Common myeloid progenitor, CD34-positive (primary cell): ENCODE data around the gene LRFN4.
A peak's percentile ranks its signal among the peaks of the same experiment; 100 is the strongest.

Experiments
- CTCF ChIA-PET: fragments of 350-600 bp; sonication (Branson Sonifier 250); formaldehyde crosslinking; loops from one replicate; lab custom pipeline; 2021; ENCODE audit warnings: antibody characterized with exemption; lab: Charles Lee
- POLR2A ChIA-PET: fragments of 350-600 bp; sonication (Branson Sonifier 250); formaldehyde crosslinking; loops from one replicate; lab custom pipeline; 2021; ENCODE audit warnings: antibody characterized with exemption; lab: Charles Lee
- DNase-seq, 3 donors: peaks; one replicate each; pipeline versions ENCODE4 v3.0.0 to v3.0.0-alpha.2; 2013
- H3K27ac ChIP-seq, 2 experiments: 1 replicate in 1 of 2; 2 replicates in 1 of 2; pipeline ENCODE4 v1.7.0; 2013; ENCODE audit warnings: inconsistent platforms in 2 of 2, low read length in 2 of 2, mild to moderate bottlenecking in 2 of 2, low read depth in 1 of 2, moderate library complexity in 1 of 2; ENCODE audit not compliant: severe bottlenecking in 2 of 2, insufficient read depth in 1 of 2, poor library complexity in 1 of 2
- H3K27me3 ChIP-seq, 5 experiments: replicated peaks in 2 of 5; 1 replicate in 3 of 5; 2 replicates in 2 of 5; pipeline versions ENCODE4 v1.6.1 to v1.7.0; 2013; ENCODE audit warnings: low read length in 4 of 5, mild to moderate bottlenecking in 2 of 5, moderate library complexity in 2 of 5, inconsistent platforms in 1 of 5; ENCODE audit not compliant: insufficient read depth in 5 of 5, control insufficient read depth in 4 of 5
- H3K36me3 ChIP-seq, 4 experiments: 1 replicate in 2 of 4; 2 replicates in 2 of 4; pipeline versions ENCODE4 v1.6.1 to v1.7.0; 2013; ENCODE audit warnings: low read length in 3 of 4, control low read depth in 1 of 4, mild to moderate bottlenecking in 1 of 4; ENCODE audit not compliant: control insufficient read depth in 4 of 4, insufficient read depth in 4 of 4
- H3K4me1 ChIP-seq, 4 experiments: 1 replicate in 3 of 4; 2 replicates in 1 of 4; pipeline versions ENCODE4 v1.6.1 to v1.7.1; 2013; ENCODE audit warnings: low read length in 3 of 4, mild to moderate bottlenecking in 3 of 4, control low read depth in 1 of 4, inconsistent platforms in 1 of 4, moderate library complexity in 1 of 4; ENCODE audit not compliant: control insufficient read depth in 4 of 4, insufficient read depth in 4 of 4; ENCODE audit errors: control extremely low read depth in 1 of 4
- H3K4me3 ChIP-seq, 7 experiments: 1 replicate in 4 of 7; 2 replicates in 3 of 7; pipeline versions ENCODE4 v1.5.1 to v1.7.0; 2013; ENCODE audit warnings: mild to moderate bottlenecking in 7 of 7, low read length in 6 of 7, moderate library complexity in 6 of 7, inconsistent platforms in 2 of 7, low read depth in 2 of 7, control low read depth in 1 of 7; ENCODE audit not compliant: insufficient read depth in 4 of 7, control insufficient read depth in 1 of 7; ENCODE audit errors: extremely low read depth in 1 of 7
- H3K9me3 ChIP-seq, 5 experiments: 1 replicate in 4 of 5; 2 replicates in 1 of 5; pipeline versions ENCODE4 v1.6.1 to v1.7.1; 2013; ENCODE audit warnings: low read length in 4 of 5, mild to moderate bottlenecking in 2 of 5, inconsistent platforms in 1 of 5, low read depth in 1 of 5, moderate library complexity in 1 of 5; ENCODE audit not compliant: control insufficient read depth in 4 of 5, insufficient read depth in 2 of 5; ENCODE audit errors: control extremely low read depth in 1 of 5
- WGBS: methylation state at CpG from one replicate; pipeline ENCODE4 v1.1.5; 2013; ENCODE audit not compliant: insufficient coverage; 5-methylcytosine and 5-hydroxymethylcytosine counted together

LRFN4 gene

GRCh38 chr11:66840317-66841091, 16.4 kb upstream of the LRFN4 start:
- Histone ChIP-seq H3K9me3 (no peaks in the 10 kb centered on the region), H3K4me3 (peak overlapping the region in 1 of 7 experiments; percentile 5), H3K27ac (peak overlapping the region in 1 of 2 experiments; percentile 51), H3K4me1 (peaks cover 11 to 38% (median 31%) of the 10 kb centered on the region in 4 experiments), H3K27me3 (no peaks in the 10 kb centered on the region), H3K36me3 (peaks cover 0 to 25% (median 14%) of the 10 kb centered on the region in 4 experiments)
- CTCF ChIA-PET: interaction anchor here (2.6 to 11.5 kb wide), 2 partner anchors 41 to 145 kb away, joined by 13 to 152 read pairs; no protein-coding TSS in a partner anchor
- WGBS: 78% methylated on average over 4 of the region's 4 CpGs
- POLR2A ChIA-PET: no interaction called here
- no peak for DNase-seq

DNA sequence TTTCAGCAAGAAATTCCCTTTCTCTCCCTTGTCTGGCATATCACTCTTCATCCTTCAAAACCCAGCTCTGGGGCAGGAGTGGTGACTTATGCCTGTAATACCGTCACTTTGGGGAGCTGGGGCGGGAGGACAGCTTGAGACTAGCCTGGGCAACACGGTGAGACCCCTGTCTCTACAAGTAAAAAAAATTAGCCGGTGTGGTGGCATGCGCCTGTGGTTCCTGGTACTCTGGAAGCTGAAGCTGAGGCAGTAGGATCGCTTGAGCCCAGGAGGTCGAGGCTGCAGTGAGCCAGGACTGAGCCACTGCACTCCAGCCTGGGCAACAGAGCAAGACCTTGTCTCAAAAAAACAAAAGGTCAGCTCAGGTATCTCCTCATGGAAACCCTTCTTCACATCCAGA, 15.0 kb upstream of the LRFN4 start:
- peak overlapping the region in 6 of 7 experiments; percentile 55 to 98 (median 96) for H3K4me3 ChIP-seq
- 96% methylated on average over 7 of the region's 7 CpGs for WGBS
- H3K4me1 ChIP-seq: peaks cover 11 to 38% (median 31%) of the 10 kb centered on the region in 4 experiments
- no peaks in the 10 kb centered on the region for H3K27me3 ChIP-seq
- no peaks in the 10 kb centered on the region for H3K9me3 ChIP-seq
- ChIA-PET POLR2A (no interaction called here), CTCF (interaction anchor here (1.1 to 11.5 kb wide), 7 partner anchors 8 to 146 kb away, joined by 3 to 152 read pairs (median 5); no protein-coding TSS in a partner anchor)
- no peak for DNase-seq
- H3K36me3 ChIP-seq: peaks cover 0 to 38% (median 24%) of the 10 kb centered on the region in 4 experiments
- H3K27ac ChIP-seq: peak overlapping the region; percentile 33 to 95

- 2% methylated on average over 10 of the region's 11 CpGs for WGBS
- Histone ChIP-seq H3K9me3 (no peaks in the 10 kb centered on the region), H3K36me3 (peaks cover 0 to 42% (median 25%) of the 10 kb centered on the region in 4 experiments), H3K27me3 (no peaks in the 10 kb centered on the region), H3K27ac (peak overlapping the region; percentile 83 to 95), H3K4me3 (peak overlapping the region; percentile 55 to 98 (median 97)), H3K4me1 (peaks cover 11 to 38% (median 31%) of the 10 kb centered on the region in 4 experiments)
- POLR2A ChIA-PET: interaction anchor here (0.7 to 1.8 kb wide), 3 partner anchors 13 to 41 kb away, joined by 3 to 12 read pairs (median 4); no protein-coding TSS in a partner anchor
- no peak for DNase-seq
- CTCF ChIA-PET: interaction anchor here (1.1 to 11.5 kb wide), 6 partner anchors 9 to 147 kb away, joined by 3 to 152 read pairs (median 6); no protein-coding TSS in a partner anchor
Observed at GRCh38 chr11:66842501-66842895, 14.4 kb upstream of the LRFN4 start.

DNA sequence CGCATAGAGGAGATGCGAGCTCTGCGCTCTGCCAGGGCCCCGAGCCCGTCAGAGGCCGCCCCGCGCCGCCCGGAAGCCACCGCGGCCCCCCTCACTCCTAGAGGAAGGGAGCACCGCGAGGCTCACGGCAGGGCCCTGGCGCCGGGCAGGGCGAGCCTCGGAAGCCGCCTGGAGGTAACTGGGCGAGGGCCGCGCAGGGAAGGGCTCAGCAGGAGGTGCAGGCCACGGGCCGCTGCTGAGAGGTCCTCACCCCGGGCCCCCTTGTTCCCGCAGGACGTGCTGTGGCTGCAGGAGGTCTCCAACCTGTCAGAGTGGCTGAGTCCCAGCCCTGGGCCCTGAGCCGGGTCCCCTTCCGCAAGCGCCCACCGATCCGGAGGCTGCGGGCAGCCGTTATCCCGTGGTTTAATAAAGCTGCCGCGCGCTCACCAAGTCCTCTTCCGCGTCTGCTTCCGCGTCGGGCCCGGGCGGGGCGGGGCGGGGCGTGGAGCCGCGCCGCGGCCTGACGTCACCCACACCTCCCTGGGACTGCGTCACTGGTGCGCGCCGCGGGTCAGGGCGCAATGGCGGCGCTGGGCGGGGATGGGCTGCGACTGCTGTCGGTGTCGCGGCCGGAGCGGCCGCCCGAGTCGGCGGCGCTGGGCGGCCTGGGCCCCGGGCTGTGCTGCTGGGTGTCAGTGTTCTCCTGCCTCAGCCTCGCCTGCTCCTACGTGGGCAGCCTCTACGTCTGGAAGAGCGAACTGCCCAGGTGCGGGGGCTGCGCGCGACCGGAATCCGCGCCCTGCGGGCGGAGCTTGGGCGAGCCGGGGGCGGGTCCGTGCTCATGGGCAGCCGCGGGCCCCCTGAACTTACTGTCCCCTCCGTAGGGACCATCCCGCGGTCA, 13.7 kb upstream of the LRFN4 start, which contains the start of gene RCE1:
Gene RCE1 (plus strand): TSS at position 546 of the 880 bp plus-strand sequence. CDS start 15 bp downstream, at position 561.
- Histone ChIP-seq H3K4me3 (peak within 1 kb of the TSS; percentile 55 to 98 (median 97)), H3K27me3 (no peaks in the 10 kb centered on the region), H3K36me3 (peaks cover 0 to 44% (median 25%) of the 10 kb centered on the region in 4 experiments), H3K27ac (peak within 1 kb of the TSS; percentile 83 to 95), H3K9me3 (no peaks in the 10 kb centered on the region), H3K4me1 (peaks cover 11 to 38% (median 31%) of the 10 kb centered on the region in 4 experiments)
- ChIA-PET CTCF (interaction anchor here (1.1 to 11.5 kb wide), 6 partner anchors 9 to 148 kb away, joined by 3 to 152 read pairs (median 10); no protein-coding TSS in a partner anchor), POLR2A (interaction anchor here (0.5 to 1.8 kb wide), 7 partner anchors 9 to 271 kb away, joined by 3 to 12 read pairs (median 3); no protein-coding TSS in a partner anchor)
- WGBS: 0% methylated on average over 74 of the region's 98 CpGs
- DNase-seq: peak; percentile 92 to 96 (median 94)

DNA sequence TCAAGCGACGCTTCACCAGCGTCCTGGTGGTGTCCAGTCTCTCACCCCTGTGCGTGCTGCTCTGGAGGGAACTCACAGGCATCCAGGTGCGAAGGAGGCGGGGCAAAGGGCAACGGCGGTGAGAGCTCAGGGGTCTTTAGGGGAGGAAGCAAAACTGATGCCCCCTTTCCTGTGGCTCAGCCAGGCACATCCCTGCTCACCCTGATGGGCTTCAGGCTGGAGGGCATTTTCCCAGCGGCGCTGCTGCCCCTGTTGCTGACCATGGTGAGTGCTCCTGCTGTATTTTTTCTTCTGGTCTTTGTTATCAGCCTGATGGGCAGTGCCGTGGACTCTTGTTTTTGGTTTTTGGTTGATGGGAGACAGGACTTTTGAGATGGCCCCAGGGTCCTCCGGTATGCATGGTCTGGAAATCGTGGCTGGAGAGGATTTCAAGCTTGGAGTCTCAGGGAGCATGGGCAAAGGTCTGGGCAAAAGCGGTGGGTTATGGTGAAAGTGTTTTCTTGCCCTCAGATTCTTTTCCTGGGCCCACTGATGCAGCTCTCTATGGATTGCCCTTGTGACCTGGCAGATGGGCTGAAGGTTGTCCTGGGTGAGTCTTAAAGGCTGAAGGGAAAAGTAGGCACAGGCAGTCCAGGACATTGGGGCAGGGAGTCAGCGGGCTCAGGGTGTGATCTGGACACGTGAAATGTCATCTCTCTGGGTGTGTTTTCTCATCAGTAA, 12.9 kb upstream of the LRFN4 start:
- ChIA-PET CTCF (interaction anchor here (1.0 to 2.5 kb wide), 5 partner anchors 11 to 166 kb away, joined by 3 to 14 read pairs (median 4); partner anchors contain the start of gene RBM4B), POLR2A (interaction anchor here (0.5 to 1.8 kb wide), 6 partner anchors 10 to 272 kb away, joined by 3 to 12 read pairs (median 3); no protein-coding TSS in a partner anchor)
- DNase-seq: no peak
- peaks cover 11 to 38% (median 31%) of the 10 kb centered on the region in 4 experiments for H3K4me1 ChIP-seq
- H3K9me3 ChIP-seq: no peaks in the 10 kb centered on the region
- 19% methylated on average over 14 of the region's 16 CpGs for WGBS
- H3K27me3 ChIP-seq: no peaks in the 10 kb centered on the region
- peaks cover 0 to 44% (median 25%) of the 10 kb centered on the region in 4 experiments for H3K36me3 ChIP-seq
- H3K4me3 ChIP-seq: peak overlapping the region; percentile 55 to 98 (median 97)
- H3K27ac ChIP-seq: peak overlapping the region; percentile 66 to 95
